ENCODE results near the gene AP3S2.
"Not testable (repeated sequence)": the region's sequence is repeated elsewhere in the genome, so short reads cannot be mapped to it uniquely, and the experiment has no call there.

AP3S2 gene

DNA sequence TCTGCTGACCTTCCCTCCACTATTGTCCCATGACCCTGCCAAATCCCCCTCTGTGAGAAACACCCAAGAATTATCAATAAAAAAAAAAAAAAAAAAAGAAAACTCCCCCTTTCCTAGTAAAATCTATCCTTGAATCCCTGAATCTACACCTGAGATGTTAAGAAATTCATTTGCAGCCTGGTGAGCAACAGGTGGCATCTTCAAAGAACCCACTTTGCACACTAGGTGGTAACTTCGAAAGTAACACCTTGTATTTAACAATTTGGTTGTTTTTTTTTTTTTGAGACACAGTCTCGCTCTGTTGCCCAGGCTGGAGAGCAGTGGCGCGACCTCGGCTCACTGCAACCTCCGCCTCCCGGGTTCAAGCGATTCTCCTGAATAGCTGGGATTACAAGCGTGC lies 24.3 kb downstream of the AP3S2 start:
- not testable (repeated sequence) for DNase-seq (ENCODE audit: low read depth in 1 of 2, low spot score in 1 of 2)

- no peak for DNase-seq (ENCODE audit: low read depth in 1 of 2, low spot score in 1 of 2)
Observed at GRCh38 chr15:89864958-89865739, 28.6 kb downstream of the AP3S2 start.

- no peak for DNase-seq (ENCODE audit: low read depth in 1 of 2, low spot score in 1 of 2)
Observed at GRCh38 chr15:89863918-89864317, 29.9 kb downstream of the AP3S2 start.

- no peak for DNase-seq (ENCODE audit: low read depth in 1 of 2, low spot score in 1 of 2)
Observed at GRCh38 chr15:89860891-89861290, 32.9 kb downstream of the AP3S2 start.

- no peak for DNase-seq (ENCODE audit: low read depth in 1 of 2, low spot score in 1 of 2)
Observed at GRCh38 chr15:89860431-89860830, 33.4 kb downstream of the AP3S2 start.

DNA sequence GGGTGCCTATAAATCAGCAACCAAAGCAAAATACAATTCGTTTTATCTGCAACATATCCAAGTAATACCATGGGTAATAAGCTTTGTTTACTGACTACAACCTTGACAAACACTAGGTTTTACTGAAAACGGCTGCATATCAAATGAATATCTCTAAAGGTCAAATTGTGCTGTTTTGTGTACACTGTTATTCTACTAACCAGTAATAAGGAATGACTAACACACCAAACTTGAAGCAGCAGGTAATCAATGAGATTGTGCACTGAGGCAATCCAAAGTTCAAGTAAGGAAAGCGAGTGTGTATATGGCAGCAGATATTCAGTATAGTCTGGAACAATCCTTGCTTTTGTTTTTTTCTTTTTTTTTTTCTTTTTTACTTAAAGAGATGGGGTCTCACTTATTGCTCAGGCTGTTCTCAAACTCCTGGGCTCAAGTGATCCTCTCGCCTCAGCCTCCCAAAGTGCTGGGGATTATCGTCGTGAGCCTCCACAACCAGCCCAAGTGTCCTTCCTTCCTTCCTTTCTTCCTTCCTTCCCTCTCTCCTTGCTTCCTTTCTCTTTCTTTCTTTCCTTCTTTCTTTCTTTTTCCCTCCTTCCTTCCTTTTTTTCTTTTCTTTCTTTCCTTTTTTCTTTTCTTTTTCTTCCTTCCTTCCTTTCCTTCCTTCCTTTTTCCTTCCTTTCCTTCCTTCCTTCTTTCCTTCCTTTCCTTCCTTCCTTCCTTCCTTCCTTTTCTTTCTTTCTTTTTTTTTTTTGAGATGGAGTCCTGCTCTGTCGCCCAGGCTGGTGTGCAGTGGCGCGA lies 34.9 kb downstream of the AP3S2 start:
- DNase-seq (ENCODE audit: low read depth in 1 of 2, low spot score in 1 of 2): no peak

DNA sequence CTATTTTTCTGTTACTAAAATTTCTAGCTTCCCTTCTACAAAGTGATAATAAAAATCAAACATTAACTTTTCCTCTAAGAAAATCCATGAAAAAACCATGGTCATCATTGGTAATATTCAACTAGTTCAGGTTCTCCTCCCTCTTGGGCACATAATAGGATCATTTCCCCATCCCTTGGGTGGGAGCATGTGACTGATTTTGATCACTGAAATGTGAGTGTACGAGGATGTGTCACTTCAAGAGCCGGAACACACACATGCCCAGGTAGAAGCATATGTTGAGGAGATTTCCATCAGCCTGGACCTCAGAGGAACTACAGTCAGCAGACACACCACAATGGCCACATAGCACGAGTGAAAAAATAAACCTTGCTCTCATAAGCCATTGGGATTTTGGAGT lies 36.1 kb downstream of the AP3S2 start:
- no peak for DNase-seq (ENCODE audit: low read depth in 1 of 2, low spot score in 1 of 2)

DNA sequence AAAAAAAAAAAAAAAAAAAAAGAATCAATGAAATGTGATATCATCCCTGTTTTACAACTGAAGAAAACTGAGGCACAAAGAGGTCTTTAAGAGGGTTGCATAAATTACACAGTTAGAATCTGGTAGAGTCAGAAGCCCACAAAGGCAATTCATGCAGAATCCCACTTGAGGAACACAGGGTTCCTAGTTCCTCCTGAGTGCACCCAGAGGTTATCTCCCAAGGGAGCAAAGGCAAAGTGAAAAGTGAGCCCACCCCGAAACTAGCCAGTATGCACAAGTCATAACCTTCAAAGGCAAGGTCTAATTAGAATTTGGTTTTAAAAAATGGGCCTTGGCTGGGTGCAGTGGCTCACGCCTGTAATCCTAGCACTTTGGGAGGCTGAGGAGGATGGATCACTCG lies 37.8 kb downstream of the AP3S2 start:
- DNase-seq (ENCODE audit: low read depth in 1 of 2, low spot score in 1 of 2): no peak

DNA sequence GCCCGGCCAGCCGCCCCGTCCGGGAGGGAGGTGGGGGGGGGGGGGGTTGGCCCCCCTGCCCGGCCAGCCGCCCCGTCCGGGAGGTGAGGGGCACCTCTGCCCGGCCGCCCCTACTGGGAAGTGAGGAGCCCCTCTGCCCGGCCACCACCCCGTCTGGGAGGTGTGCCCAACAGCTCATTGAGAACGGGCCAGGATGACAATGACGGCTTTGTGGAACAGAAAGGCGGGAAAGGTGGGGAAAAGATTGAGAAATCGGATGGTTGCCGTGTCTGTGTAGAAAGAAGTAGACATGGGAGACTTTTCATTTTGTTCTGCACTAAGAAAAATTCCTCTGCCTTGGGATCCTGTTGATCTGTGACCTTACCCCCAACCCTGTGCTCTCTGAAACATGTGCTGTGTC lies 38.9 kb downstream of the AP3S2 start:
- not testable (repeated sequence) for DNase-seq (ENCODE audit: low read depth in 1 of 2, low spot score in 1 of 2)

DNA sequence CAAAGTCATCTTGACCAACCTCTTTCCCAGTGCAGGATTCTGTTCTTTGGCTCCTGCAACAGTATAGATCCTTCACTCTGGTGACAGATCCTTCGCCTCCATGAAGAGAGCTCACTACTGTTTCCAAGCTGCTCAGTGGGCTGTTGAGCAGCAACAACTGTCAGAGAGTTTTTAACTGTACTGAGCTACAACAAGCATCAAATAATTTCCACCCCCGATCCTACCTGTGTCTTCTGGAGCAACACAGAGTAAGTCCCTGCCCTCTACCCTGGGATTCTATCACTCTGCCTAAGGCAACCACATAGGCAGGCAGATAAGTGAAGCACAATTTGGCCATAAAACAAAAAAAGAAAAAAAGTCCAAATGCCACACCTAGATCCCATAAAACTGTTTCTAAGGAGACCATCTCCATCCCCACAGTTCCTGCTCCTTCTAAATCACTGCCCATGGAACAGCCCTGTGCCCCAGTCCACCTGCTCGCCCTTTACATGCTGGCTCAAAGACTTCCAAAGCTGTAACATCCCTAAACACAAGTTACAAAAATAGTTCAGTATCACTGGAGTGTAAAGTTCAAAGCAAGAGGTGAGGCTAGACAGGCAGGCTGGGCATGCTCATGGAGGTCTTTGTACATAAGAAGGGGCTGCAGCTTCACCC lies 41.3 kb downstream of the AP3S2 start:
- no peak for DNase-seq (ENCODE audit: low read depth in 1 of 2, low spot score in 1 of 2)

DNA sequence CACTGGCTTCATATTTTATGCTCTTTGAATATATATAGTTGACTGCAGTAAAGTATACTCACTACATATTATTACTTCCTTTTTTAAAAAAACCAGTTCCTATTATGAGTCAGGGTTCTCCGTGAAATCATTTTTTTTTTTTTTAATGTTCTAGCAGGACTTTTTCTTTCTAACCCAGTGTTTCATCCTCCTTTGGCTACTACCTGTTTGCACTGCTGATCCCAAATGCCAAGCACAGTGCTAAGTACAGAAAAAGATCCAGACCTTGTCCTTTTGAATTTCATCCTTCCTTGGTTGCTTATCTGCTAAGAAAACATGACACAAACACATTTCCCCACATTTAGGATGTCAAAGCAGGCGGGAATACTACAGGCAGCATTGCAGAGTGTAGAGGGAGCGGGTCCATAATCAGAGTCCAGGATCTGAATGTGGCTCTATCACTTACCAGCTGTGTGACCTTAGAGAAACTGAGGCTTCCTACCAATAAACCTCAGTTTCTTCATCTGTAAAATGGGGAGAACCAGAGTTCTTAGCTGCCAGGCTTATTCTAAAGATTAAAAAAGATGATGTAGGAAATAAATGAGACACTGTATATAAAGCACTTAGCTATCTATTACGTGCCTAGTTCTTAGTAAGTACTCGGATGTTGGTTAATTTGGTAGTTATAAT lies 42.0 kb downstream of the AP3S2 start:
- no peak for DNase-seq (ENCODE audit: low read depth in 1 of 2, low spot score in 1 of 2)

GRCh38 chr15:89848970-89849292 lies 44.9 kb downstream of the AP3S2 start:
- DNase-seq (ENCODE audit: low read depth in 1 of 2, low spot score in 1 of 2): no peak

DNA sequence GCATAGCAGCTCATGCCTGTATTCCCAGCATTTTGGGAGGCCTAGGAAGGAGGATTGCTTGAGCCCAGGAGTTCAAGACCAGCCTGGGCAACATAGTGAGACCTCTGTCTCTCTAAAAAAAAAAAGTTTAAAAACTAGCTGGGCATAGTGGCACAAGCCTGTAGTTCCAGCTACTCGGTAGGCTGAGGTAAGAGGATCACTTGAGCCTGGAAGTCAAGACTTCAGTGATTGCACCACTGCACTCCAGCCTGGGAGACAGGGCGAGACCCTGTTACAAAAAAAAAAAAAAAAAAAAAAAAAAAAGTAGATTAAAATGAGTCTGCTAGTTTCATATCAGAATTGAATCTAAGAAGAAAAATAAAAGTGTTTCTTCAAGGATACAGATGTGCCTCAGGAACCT lies 46.7 kb downstream of the AP3S2 start:
- DNase-seq (ENCODE audit: low read depth in 1 of 2, low spot score in 1 of 2): no peak

- no peak for DNase-seq (ENCODE audit: low read depth in 1 of 2, low spot score in 1 of 2)
Observed at GRCh38 chr15:89845305-89845893, 48.4 kb downstream of the AP3S2 start.

DNA sequence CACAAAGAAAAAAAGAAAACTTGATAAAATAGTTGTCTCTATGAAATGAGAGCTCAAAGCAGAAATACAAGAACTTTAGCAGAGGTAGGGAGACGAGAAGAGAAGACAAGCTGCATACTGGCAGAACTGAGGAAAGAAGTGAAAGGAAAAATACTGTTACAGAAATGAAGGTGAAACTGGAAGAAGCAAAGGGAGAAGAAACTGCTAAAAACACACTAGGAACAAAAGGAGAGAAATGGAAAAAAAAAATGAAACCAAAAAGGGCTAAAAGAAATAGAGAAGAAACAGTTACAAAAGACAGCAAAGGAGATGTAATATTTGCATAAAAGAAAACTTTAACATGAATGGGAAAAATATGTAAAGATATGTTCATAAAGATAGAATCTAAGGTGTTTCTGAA lies 51.8 kb downstream of the AP3S2 start:
- DNase-seq (ENCODE audit: low read depth in 1 of 2, low spot score in 1 of 2): no peak

DNA sequence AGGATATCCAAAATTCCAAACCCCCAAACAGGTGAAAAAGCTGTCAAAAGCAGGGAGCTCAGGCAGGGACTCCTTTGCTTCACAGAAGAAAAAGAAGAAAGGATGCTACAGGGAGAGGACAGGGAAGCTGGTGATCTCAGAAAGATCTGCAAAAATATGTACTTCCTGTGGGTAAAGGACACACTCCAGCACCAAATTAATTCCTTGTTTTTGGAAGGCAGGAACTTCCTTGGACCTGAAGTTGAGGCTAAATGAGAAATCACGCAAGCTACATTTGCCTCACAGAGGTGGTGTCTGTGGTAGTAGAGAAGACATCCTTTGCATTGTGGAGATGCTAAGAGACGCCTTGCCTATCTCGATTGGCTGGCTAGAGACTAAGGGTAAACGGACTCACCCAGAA lies 52.5 kb downstream of the AP3S2 start:
- DNase-seq (ENCODE audit: low read depth in 1 of 2, low spot score in 1 of 2): no peak

DNA sequence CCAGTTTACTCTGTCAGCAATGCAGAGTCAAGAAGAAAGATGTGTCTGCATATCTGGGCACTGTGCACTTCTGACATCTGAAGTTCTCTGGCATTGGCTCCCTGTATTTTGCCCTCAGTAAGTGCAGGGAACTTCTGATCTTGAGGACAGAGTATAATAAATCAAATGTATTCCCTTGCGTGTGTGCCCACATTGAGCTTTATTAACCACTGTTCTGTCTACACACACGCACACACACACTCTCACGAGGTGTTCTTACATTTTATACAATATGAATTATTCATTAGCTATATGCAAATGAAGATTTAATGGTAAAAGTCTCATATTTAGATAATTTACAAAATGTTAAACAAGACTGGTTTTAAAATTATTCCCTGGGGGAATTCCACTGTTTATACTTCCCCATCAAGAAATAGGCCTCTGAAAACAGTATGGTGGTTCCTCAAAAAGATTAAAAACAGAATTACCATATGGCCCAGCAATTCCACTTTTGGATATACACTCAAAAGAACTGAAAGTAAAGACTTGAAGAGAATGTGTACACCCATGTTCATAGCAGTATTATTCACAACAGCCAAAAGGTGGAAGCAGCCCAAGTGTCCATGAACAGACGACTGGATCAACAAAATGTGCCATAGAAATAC lies 54.5 kb downstream of the AP3S2 start:
- DNase-seq (ENCODE audit: low read depth in 1 of 2, low spot score in 1 of 2): no peak

DNA sequence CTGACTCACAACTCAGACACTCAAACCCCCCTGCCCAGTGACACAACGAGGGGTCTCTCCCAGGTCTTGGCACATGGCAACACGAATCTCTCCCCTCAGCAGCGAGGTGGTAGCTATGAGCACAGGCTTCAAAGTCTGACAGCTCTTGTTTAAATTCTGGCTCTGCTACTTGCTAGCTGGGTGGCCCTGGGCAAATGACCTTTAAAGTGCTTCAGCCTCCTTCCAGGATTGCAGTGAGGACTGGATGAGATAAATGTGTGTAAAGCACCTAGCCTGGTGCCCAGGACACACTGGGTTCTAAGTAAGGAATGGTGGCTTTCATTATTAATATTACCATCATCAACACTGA lies 56.0 kb downstream of the AP3S2 start:
- DNase-seq (ENCODE audit: low read depth in 1 of 2, low spot score in 1 of 2): no peak

DNA sequence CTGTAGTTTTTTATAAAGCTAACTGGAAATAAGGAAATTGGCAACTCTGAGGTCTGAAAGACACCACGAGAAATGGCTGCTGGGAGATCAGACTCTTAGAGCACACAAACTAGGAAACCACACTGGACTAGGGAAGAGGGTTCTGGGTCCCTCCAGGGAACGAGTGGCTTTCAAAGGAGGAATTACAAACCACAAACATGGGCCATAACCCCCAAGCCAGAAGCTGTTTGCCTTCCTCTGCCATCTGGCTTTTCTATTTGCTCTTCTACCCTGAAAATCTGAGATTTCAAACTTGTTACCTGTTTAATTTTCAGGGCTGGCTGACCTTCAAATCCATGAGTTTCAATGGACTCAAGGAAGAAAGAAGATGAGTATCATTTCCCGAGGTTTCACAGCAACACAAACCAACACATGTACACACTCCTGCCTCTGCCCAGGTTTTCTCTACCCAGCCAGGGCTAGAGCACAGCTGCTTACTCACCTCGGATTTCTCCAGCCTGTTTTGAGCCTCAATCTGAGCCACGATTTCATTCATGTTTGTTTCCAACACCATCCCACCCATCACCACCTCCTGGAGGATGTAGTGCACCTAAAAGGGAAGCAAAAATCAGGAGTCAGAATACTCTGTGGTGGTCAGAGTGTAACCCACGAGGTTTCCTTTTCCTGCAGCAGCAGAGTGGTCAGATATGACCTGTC lies 56.5 kb downstream of the AP3S2 start:
- DNase-seq (ENCODE audit: low read depth in 1 of 2, low spot score in 1 of 2): no peak

Measured in activated CD4-positive, alpha-beta T cell treated with anti-CD3 and anti-CD28 coated beads, Interleukin-2, amount 50 U/mL, for 24 hours (primary cell).